Kidney capillary endothelial cell (primary cell): ENCODE measurements around the gene CPNE2.

Experiments
- DNase-seq: peaks from one replicate; pipeline ENCODE4 v3.0.0-alpha.2; 2018; ENCODE audit warnings: low spot score

The CPNE2 gene

DNA sequence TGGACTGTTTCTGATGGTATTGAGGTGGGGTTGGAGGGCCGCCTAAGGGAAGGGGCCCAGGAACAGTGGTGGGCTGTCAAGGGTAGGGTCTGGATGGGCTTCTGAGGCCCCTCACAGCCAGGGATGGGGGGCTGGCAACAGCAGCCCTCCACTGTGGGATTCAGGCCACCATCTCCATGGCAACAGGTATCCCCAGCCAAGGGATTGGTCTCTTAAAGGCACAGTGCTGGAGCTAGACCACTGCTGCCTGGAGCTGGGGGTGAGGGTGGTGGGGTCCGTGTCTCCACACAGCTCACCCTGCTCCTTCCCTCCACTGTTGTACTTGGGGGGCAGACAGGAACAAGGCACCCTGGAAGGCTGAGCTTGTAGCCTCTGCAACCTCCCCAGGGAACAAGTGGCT lies 51.6 kb downstream of the CPNE2 start:
- DNase-seq: no peak

DNA sequence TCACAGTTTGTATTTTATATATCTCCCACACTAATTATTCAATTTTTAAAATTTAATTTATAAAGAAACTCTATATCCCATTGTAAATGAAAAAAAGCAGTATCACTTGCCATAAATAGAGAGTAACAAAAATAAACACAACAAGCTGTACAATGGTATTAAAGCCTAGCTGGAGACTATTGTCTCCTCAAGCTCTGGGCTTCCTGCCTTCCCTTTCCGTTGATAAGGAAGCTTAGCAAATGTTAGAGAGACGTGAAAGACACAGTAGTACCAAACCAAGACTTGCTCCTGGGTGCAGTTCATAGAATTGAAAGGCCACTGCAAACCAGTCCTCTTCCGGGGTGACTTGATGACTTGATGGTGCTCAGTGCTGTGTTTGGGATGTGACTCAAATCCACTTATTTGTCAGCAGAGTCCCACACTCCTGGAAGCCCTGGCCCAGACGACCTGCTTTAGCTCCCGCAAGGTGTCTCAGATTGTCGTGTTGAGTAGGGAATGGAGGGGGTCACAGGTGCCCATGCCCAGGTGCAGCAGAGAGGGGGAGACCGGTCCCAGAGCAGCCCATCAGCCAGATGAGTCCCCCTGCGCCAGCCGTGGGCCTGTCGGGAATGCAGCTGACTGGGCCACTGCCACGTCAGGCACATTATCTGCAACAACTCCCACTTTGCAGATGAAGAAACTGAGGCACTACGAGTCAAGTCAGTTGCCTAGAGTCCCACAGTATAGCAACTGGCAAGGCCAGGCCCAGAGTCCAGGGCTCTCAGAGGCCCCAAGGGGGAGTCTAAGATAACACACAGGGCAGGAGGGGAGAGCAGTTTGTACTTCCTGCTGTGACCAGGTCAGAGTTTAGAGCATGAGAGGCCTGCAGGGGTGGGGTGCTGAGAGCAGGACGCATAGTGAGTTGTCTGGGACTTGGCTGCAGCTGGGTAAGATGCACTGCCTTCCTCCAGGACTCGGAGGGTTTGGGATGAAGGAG lies 53.0 kb downstream of the CPNE2 start:
- peak; percentile 51 for DNase-seq

DNA sequence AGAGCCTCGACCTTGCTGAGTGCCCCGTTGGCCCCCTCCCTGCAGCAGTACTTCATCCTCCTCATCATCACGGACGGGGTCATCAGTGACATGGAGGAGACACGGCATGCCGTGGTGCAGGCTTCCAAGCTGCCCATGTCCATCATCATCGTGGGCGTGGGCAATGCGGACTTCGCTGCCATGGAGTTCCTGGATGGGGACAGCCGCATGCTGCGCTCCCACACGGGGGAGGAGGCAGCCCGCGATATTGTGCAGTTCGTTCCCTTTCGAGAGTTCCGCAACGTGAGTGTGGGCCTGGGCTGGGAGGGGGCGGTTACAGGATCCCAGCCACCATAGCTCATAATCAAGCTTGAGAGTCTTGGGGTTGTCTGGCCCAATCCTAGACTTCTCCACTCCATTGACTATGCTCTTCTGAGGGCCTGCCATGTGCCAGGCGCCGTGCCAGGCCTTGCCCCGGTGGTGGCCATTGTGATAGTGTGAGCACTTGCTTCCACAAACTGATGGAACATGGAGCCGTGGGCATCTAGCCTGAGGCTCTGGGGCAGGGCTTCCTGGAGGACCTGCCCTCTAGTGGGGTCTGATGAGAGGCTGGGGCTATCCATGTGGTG lies 53.8 kb downstream of the CPNE2 start:
- no peak for DNase-seq

DNA sequence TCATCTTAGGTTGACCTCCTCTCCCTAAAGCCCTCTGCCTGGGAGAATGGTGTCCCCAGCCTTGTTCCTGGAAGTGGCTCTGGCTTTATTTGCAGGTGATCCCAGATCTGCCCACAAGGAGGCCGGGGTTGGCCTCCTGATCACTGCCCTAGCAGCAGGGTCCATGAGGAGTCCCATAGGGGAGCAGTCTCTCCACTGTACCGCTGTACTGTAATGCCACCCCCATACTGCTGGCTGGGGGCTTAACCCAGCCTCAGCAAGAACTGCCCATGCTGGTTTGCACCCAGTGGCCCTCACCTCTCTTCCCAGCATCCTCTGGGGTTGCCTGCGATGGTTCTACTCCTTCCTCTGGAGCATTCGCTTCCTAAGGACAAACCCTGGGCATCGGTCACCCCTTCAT lies 54.4 kb downstream of the CPNE2 start:
- DNase-seq: no peak

DNA sequence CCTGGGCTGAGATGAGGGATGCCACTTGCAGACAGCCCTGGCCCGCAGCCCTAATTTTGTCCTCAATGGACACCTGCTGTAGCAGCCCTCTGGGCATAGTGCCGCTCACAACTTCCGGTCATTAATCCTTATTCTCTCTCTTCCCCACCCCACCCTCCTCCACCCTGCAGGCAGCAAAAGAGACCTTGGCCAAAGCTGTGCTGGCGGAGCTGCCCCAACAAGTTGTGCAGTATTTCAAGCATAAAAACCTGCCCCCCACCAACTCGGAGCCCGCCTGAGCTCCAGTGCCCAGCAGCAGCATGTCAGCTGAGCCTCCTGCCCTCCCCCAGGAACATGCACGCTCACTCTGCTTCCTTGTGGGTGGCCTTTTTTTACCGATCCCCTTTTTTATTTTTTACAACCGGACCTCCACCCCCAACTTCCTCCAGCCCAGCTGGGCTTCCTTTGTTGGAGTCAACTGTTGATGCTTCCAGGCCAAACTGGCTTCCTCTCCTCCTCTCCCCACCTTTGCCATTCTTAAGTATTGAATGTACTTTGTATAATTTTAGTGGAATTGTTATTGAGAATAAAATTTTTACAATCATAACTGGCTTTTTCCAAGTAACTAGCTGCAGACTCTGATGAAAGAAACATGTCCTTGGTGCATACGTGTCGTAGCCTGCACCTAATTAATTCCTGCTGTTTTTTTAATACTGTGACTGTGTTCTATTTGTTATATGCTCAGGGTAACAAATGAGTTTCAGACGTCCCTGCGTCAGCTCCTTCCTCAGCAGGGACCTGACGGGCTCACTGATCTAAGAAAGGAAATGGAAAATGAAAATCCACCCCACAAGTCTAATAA lies 55.2 kb downstream of the CPNE2 start:
- DNase-seq: peak; percentile 78

DNA sequence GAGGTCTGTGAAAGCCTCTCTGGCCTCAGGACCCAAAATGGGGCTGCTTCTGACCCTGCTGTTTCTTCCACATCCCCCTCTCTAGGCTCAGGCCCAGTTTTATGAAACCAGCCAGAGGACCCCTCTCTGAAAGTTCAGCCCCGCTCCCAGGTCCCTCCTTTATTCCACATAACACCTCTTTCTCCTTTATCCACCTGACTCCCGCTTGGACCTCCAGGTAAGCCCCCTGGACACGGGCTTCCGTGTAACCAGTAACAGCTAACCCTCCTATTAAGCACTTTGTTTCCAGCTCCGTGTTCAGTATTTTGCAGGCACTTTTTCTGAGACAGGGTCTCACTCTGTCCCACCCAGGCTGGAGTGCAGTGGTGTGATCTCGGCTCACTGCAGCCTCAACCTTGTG lies 56.1 kb downstream of the CPNE2 start:
- DNase-seq: no peak

DNA sequence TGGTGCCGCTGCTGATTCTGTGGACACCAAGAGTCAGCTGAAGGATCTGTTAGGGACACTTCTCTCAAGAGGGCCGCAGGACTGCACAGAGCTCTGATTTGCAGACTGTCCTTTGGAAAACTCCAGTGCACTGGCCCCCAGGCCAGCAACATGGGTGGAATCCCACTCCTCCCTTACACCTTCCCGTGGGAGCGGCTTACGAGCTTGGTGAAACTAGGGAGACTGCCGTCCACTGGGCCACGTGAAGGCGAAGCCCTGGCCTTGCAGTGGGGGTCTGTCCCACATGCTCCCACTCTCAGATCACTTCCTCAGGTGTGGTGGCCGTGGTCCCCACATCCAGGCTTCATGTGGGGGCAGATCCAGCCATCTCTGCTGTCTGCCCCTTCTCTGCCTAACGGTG lies 57.0 kb downstream of the CPNE2 start:
- DNase-seq: no peak

DNA sequence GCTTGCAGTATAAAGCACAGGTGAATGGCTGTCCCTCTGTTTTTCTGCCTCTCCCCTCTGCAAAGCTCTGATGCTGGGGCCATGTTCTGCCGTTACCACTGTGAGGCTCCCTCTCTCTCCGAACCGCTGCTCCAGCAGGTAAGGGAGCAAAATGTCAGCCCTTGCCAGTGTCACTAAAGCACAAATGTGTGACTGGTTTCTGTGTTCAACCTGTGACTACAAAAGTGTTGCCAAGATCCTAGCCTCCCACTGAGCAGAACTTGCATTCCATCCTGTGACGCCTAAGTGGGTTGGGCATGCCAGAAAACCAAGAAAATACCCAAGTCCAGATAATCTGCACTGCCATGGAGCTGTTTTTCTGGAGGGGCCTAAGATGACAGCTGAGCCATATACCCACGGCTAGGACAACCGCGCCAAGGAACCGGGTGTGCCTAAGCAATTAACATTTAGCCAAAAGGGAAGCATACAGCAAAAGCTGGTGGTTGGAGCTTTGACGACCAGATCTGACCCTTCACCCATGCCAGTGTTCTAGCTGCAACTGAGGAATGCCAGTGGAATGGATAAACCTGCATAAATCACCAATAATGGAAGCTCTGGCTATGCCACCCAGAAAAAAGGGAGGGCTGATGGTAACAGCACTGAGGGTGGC lies 58.4 kb downstream of the CPNE2 start:
- DNase-seq: no peak

DNA sequence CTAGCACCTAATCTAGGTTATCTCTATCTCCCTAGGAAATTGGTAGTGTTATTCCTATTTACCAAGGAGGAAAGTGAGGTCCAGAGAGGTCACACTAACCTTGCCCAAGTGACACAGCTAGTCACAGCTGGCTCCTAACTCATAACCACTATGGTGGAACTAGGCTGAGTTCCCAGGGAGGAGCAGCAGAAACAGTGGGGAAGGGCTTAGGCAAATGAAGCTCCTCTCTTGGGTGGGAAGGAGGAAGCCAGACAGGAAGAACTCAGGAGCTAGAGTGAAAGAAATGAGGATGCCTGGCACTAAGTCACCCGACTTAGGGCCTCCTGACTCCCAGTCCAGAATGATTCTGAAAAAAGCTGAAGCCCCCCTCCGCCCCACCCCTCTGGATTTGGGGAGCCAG lies 59.0 kb downstream of the CPNE2 start:
- no peak for DNase-seq

DNA sequence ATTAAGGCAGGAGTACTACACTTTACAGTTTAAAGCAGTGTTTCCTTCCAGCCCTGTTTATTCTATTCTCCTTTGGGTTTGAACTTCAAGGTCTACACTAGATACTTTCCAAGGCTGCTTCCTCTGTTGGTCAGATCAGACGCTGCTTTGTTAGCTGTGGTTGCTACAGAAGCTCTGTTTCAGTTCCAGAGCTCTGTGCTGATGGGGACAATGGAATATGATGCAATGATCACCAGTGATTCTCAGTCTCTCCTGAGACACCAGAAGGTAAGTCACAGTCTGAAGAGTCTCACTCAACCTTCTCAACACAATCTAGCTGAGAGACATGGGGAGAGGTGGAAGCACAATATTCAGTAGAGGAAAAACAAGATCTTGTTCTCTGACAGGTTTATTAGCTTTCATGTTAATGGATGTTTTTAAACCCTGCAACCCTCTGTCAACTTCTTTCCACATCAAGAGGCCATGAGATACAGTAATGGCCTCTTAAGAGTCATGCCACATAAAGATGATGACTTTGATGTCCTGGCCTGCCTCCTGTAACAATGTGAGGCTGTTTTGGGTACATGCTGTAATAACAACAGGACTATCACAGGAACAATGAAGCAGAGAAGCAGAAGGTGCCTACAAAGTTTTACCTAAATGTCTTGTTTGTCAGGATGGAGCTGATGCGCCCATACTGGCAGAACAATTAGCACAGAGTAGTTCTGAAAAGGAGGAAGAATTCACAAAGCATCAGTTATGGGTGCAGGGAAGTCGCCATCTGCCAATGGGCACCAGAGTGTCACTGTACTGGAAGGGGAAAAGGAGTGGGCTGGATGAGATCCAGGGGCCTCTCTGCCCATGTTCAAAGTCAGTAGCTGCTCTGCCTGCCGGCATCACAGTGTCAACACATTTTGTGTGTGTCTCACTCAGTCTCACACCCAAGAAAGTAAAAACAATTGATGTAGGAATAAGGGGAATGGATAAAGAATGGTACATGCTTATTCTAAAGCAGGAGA lies 60.0 kb downstream of the CPNE2 start:
- no peak for DNase-seq

DNA sequence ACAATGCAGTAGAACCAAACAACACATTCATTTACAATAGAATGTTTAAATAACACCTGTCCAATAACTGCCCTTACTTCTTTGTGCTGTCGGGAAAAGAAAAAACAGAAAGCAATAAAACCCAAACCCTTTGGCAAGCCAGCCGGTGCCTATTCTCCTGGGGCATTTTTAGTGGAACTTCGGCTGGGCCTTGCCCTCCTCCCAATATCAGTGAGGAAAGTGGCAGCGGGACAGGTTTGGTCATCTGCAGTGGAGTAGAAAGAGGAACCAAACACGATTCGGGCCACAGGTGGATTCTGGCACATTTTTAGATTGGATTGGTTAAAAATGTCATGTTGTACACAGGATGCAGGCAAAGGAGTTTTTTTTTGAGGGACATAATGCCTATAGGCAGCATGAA lies 61.5 kb downstream of the CPNE2 start:
- no peak for DNase-seq

DNA sequence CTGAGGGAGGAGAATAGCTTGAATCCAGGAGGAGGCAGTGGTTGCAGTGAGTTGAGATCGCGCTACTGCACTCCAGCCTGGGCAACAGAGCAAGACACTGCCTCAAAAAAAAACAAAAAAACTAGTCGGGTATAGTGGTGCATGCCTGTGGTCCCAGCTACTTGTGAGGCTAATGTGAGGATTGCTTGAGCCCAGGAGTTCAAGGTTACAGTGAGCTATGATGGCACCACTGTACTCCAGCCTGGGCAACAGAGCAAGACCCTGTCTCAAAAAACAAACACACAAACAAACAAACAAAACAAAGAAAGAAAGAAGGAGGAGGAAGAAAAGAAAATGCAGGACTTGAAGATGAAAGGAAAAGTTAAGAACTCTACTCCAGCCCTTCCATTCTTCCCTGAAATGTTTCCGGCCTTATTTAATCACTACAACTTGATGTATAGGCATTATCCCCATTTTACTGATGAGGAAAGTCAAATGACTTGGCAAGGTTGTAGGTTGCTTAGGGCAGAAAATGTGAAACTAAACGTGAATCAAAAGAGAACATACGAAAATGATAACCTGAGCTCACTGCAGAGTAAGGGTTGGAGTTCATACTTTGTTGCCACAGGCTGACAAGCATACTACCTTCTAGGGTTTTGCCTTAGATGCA lies 63.4 kb downstream of the CPNE2 start:
- DNase-seq: no peak

DNA sequence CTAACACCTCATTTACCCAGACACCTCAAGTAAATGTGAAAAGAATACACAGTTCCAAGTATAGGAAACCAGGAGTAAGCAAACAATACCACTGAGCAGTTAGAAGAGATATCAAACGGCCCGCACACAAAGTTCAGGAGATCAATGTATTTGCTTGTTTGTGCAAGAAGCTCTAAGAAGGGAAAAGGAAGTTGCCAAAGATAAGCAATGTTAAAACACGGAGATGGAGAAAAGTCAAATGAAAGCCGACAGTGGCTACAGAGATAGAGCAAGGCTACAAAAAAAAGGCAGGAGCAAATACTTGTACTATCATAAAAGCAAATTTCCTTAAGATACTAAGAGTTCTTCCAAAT lies 63.9 kb downstream of the CPNE2 start:
- DNase-seq: no peak

DNA sequence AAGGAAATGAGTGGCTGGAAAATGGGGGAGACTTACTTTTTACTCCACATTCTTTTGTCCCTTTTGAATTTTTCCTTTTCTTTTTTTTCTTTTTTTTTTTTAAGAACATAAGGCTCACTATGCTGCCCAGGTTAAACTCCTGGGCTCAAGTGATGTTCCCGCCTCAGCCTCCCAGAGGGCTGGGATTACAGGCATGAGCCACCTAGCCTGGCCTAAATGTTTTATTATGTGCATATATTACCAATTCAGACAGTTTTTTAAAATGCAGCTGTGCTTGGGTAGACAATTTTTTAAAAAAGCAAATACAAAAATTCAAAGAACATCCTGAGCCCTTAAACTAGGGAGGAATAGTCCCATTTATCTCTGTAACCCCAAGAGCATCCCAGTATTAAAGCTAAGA lies 65.2 kb downstream of the CPNE2 start:
- DNase-seq: no peak

DNA sequence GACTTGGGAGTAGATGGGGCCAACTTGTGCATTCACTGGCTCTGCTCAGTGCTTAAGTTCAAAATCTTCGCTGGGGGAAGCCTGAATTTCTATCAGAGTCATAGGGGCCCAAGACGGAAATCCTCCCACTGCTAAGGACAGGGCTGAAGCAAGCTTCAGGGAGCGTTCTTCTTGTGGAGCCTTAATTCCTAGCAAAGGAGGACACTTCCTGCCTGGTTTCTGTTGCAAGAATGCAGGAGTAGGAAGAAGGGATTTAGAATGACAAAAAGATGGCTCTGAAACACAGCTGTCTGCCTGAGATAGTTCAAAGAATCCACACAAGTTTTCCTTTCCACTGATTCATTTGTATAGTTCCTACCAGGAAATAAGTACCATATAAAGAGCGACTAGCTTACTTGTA lies 67.1 kb downstream of the CPNE2 start:
- DNase-seq: no peak

DNA sequence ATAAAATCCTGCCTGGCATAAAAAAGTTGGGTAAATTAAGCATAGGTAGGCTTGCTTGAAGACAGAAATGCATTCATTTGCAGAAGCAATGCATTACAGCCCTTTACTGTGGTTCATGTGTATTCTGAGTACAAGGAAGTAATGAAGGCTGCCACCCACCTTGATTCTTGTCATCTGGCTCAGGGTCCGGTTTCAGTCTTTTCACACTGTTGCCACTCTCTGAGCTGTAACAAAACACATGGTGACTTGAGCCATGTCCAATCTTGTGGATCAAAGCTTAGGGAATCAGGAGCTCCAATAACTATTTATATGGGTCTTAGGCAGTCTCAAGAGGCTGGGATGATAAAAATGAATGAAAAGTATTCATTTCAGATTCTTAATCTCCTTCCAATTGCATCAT lies 71.5 kb downstream of the CPNE2 start:
- no peak for DNase-seq

DNA sequence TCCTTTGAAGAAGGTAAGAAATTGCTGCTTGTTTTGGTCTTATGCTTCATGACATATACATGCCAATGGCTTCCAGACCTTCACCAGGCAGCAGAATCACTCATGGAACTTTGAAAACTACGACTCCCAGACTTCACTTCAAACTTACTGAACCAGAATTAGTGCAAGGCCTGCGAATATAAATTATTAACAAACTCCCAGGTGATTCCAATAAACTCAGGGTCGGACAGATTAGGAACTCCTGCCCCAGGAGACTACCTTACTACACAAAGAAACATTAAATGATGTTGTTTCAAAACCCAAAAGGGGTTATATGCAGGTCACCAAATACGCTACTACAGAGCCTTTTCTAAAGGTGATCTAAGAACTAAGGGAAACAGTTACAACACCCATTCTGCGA lies 73.1 kb downstream of the CPNE2 start:
- no peak for DNase-seq

DNA sequence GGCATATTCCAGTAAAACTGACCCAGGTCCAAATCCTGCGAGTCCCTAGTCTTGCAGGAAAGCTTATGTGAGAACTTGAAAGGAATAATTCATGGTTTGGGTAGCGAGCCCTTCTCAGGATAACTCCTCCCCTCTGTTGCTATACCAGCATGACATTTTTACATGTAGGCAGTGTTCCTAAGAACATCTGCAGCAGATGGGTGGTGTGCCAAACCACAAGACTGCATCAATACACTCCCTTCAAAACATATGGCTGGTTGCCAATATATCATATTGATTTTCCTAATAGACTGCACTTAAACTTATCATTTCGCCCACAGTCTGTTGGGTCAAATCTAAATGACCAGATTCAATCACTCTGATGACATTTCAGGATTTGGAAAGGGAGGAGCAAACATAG lies 73.6 kb downstream of the CPNE2 start:
- DNase-seq: no peak

DNA sequence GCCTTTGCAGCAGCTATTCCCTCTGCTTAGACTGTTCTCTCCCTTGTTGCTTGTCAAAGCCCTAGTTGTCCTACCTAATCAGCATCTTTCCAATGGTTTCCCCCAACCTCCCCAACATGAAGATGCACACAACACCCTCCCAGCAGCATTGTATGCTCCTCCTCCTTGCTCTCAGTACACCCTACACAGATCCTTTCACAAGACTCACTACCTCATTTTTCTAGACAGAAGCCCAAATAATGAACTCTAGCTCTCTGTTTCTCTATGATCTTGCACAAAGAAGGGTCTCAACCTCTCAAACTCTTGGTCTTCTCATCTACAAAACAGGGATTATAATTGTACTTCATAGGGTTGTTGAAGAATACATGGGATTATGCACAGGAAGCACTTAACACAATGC lies 74.1 kb downstream of the CPNE2 start:
- DNase-seq: no peak

DNA sequence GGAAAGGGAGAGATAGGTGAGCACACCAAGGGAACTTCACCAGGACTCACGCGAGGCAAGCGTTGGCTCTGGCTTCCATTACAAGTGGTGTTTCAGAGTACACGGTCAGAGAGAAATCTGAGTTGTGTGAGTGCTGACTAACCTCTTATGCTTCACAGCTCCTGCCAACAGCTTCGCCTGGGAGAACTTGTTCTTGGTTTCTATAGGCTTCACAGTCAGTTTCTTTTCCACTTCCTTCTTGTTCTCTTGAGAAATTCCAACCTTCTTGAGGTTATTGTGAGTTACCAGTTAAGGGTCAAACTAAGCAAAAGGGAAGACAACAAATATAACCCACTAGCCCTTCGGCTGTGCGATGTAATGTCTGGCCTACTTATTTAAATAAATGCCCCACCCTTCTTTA lies 74.6 kb downstream of the CPNE2 start:
- DNase-seq: no peak

DNA sequence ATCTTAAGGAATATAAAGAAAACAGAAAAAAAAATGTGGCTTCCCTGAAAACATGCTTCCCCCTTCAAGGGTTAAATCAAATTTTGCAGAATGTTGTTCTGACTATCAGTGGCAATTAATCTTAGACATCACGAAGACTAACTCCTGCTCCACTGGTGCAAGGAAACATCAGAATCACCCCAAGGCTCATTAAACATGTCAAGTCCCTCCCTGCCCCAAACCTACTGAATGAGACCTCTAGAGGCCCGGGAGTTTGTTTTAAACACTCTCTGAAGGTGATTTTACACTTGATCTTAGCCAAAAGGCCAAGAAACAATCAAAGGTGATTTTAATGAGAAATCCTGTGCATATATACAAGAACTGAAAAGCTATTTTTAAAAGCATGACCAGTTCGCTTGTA lies 75.2 kb downstream of the CPNE2 start:
- DNase-seq: no peak
